GM20000 (cell line): ENCODE data around the gene KLHL22.

Experiments
- DNase-seq: peaks from one replicate; pipeline ENCODE4 v3.0.0; 2012; ENCODE audit warnings: low spot score
- TF ChIP-seq, protein P1 (sequence below): IDR thresholded peaks from 2 replicates; pipeline ENCODE4 v1.5.1; 2012; ENCODE audit warnings: mild to moderate bottlenecking, control low read depth; ENCODE audit errors: extremely low read depth, missing control alignments

The KLHL22 gene

DNA sequence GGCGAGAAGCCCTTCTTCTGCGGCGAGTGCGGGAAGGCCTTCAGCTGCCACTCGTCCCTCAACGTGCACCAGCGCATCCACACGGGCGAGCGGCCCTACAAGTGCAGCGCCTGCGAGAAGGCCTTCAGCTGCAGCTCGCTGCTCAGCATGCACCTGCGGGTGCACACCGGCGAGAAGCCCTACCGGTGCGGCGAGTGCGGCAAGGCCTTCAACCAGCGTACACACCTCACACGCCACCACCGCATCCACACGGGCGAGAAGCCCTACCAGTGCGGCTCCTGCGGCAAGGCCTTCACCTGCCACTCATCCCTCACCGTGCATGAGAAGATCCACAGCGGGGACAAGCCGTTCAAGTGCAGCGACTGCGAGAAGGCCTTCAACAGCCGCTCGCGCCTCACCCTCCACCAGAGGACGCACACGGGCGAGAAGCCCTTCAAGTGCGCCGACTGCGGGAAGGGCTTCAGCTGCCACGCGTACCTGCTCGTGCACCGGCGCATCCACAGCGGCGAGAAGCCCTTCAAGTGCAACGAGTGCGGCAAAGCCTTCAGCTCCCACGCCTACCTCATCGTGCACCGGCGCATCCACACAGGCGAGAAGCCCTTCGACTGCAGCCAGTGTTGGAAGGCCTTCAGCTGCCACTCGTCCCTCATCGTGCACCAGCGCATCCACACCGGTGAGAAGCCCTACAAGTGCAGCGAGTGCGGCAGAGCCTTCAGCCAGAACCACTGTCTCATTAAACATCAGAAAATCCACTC is 89.5 kb downstream of the KLHL22 start:
- no peak for DNase-seq
- TF ChIP-seq, protein P1, sequence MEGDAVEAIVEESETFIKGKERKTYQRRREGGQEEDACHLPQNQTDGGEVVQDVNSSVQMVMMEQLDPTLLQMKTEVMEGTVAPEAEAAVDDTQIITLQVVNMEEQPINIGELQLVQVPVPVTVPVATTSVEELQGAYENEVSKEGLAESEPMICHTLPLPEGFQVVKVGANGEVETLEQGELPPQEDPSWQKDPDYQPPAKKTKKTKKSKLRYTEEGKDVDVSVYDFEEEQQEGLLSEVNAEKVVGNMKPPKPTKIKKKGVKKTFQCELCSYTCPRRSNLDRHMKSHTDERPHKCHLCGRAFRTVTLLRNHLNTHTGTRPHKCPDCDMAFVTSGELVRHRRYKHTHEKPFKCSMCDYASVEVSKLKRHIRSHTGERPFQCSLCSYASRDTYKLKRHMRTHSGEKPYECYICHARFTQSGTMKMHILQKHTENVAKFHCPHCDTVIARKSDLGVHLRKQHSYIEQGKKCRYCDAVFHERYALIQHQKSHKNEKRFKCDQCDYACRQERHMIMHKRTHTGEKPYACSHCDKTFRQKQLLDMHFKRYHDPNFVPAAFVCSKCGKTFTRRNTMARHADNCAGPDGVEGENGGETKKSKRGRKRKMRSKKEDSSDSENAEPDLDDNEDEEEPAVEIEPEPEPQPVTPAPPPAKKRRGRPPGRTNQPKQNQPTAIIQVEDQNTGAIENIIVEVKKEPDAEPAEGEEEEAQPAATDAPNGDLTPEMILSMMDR = no peak

DNA sequence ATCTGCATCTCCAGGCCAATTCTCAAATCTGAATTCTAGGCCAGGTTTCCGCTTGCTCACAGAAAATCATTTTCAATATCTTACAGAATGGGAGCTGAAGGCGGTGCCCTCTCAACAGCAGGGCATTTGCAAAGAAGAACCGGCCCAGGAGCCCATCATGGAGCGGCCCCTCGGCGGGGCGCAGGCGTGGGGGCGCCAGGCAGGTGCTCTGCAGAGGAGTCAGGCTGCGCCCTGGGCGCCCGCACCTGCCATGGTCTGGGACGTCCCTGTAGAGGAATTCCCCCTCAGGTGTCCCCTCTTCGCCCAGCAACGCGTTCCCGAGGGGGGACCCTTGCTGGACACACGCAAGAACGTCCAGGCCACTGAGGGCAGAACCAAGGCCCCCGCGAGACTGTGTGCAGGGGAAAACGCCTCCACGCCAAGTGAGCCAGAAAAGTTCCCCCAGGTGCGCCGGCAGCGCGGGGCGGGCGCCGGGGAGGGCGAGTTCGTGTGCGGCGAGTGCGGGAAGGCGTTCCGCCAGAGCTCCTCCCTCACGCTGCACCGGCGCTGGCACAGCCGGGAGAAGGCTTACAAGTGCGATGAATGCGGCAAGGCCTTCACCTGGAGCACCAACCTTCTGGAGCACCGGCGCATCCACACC is 90.2 kb downstream of the KLHL22 start:
- TF ChIP-seq, protein P1 = no peak

DNA sequence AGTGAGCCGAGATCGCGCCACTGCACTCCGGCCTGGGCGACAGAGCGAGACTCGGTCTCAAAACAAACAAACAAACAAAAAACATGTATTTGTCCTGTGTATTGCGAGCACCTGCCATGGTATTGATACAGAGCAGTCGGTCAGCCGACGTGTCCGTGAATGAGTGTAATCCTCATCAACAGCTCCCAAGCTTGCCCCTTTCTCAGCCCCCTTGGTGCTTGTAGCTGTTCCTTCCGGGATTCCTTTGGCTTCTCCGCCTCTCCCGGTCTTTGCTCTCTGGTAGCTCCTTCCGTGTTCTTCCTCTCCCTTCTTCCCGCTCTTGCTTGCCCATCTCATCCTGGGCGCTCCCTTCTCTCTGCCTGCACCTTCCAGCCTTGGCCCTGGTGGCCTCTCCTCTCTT is 90.7 kb downstream of the KLHL22 start:
- DNase-seq = no peak
- TF ChIP-seq, protein P1 = no peak

More for the DNA sequence above, 90.2 kb downstream of the KLHL22 start:
- DNase-seq = no peak

DNA sequence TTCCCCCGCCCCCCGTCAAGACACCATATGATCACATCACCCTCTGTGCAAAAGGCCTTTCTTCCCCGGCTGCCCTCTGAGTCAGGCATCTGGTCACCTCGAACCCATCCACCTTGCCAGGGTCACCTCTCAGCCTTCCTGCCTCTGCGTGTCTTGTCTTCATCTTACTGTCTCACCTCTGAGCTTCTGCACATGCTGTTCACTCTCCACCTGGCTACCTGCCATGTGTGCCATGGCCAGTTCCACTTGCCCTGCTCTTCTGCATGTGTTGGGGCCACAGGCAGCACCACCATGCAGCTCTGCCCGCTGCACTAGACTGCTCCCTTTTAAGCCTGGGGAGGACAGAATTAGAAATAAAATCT is 91.8 kb downstream of the KLHL22 start:
- TF ChIP-seq, protein P1 = no peak
- DNase-seq = no peak

DNA sequence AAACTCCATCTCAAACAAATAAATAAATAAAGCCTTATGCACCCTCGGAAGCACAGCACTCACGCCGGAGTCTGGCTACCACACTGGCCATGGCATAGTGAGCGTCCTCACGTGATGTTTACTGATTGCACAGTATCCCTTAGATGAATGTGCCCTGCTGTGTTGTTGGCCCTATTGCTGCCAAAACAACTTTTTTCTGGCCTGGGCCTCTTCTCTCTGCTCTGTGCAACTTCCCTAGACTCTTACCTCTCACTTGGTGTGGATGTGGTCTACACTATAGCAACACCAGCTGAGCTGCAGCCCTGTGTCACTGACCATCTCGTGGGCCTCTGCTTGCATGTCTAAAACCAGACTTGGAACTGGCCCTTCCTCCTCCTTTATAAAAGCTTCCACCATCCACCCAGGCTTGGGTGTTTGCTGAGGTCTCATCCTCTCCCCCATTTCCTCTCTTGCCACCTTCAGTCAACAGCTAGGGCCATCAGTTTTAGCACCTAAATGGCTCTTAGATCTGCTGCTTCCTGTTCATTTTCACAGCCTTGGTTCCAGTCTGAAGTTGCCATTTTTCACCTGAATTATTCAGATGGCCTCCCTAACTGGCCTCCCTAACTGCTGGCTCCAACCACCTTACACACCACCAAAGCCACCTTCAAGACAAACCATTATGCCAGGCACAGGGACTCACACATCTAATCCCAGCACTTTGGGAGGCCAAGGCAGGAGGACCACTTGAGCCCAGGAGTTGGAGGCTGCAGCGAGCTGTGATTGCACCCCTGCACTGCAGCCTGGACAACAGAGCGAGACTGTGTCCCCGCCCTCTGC is 92.4 kb downstream of the KLHL22 start:
- TF ChIP-seq, protein P1 = no peak
- DNase-seq = no peak

DNA sequence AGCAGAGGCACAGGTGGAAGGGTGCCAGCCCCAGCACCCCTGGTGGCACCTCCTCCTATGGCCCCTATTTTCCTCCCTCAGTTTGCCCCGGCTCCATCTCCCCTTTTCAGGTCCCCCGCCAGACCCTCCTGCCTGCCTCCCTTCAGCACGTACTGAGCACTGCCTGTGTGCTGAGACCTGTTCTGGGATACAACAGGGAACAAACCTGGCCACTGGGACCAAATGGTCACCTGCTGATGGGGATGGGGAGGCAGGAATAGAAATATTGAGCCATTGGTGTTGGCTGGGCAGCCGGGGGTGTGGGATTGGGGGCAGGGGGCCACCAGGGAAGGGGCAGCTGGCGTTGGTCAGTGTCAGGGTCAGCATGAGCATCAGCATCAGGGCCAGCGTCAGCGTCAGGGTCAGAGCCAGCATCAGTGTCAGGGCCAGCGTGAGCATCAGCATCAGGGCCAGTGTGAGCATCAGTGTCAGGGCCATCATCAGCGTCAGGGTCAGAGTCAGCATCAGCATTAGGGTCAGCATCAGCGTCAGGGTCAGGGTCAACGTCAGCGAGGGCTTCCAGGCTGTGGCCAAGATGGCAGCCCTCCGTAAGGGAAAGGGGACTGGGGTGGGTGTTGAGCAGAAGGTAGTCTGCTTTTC is 94.1 kb downstream of the KLHL22 start:
- TF ChIP-seq, protein P1 = no peak
- DNase-seq = no peak
